Tibial nerve (tissue), 4 donors: ENCODE data around the gene NDUFS7. TPM values are rescaled to one million over a fixed set of nuclear protein-coding genes. Genes with fewer than 3 reads are reported as not detected.
A peak's percentile ranks its signal among the peaks of the same experiment; 100 is the strongest.

Experiments
- DNase-seq, 2 donors: peaks; one replicate each; pipeline ENCODE4 v3.0.0-alpha.2; 2019; ENCODE audit warnings: low spot score in 2 of 2
- H3K27ac ChIP-seq, 4 donors: fragments of 200-600 bp; sonication (generic) in 3 of 4; one replicate each; pipeline ENCODE4 v1.5.1; 2017 to 2019; ENCODE audit warnings: mild to moderate bottlenecking in 1 of 4
- H3K27me3 ChIP-seq, 2 donors: fragments of 200-600 bp; sonication (generic) in 1 of 2; one replicate each; pipeline versions ENCODE4 v1.5.1 to v1.6.0; 2017 to 2019
- H3K36me3 ChIP-seq, 3 donors: fragments of 200-600 bp; sonication (generic); one replicate each; pipeline ENCODE4 v1.5.1; 2018 to 2019
- H3K4me1 ChIP-seq, 4 donors: fragments of 200-600 bp; sonication (generic) in 3 of 4; one replicate each; pipeline ENCODE4 v1.5.1; 2017 to 2019
- H3K4me3 ChIP-seq, 4 donors: fragments of 200-600 bp; sonication (generic) in 3 of 4; one replicate each; pipeline ENCODE4 v1.5.1; 2017 to 2019; ENCODE audit warnings: mild to moderate bottlenecking in 1 of 4, moderate library complexity in 1 of 4
- H3K9me3 ChIP-seq, 4 donors: fragments of 200-600 bp; sonication (generic) in 3 of 4; one replicate each; pipeline ENCODE4 v1.5.1; 2017 to 2019
- CTCF ChIP-seq, 5 experiments: fragments of 200-600 bp in 3 of 5; fragments of 450-650 bp in 2 of 5; sonication (generic) in 3 of 5; IDR thresholded peaks; one replicate each; pipeline ENCODE4 v1.5.1; 2016 to 2019; ENCODE audit warnings: antibody characterized with exemption in 5 of 5, mild to moderate bottlenecking in 3 of 5, moderate library complexity in 2 of 5
- EP300 ChIP-seq, 2 donors: sonication (generic); formaldehyde crosslinking; IDR thresholded peaks; one replicate each; pipeline ENCODE4 v1.6.1; 2017; ENCODE audit warnings: antibody characterized with exemption in 2 of 2, mild to moderate bottlenecking in 1 of 2
- POLR2A ChIP-seq, 2 donors: fragments of 450-650 bp; IDR thresholded peaks; one replicate each; pipeline ENCODE4 v1.6.1; 2017; ENCODE audit warnings: antibody characterized with exemption in 2 of 2, mild to moderate bottlenecking in 2 of 2, moderate library complexity in 2 of 2
- WGBS, 2 donors: methylation state at CpG; one replicate each; pipeline ENCODE4 v1.1.5; 2018; 5-methylcytosine and 5-hydroxymethylcytosine counted together
- total RNA-seq, 4 donors: library from RNA; depleted of rRNA; stranded (reverse); fragments of >200 nt; gene quantifications; one replicate each; pipeline ENCODE4 v1.1.0, GENCODE V29; 2016

Gene NDUFS7
- total RNA-seq, 4 donors from 2014 or later = 146 to 162 (median 151) TPM

- DNase-seq = no peak
- Histone ChIP-seq H3K4me3 (no peak overlapping the region), H3K4me1 (peaks cover 0 to 82% (median 49%) of the 10 kb centered on the region in 4 donors), H3K36me3 (peaks cover 0 to 9% (median 0%) of the 10 kb centered on the region in 3 donors), H3K27ac (peak overlapping the region in 3 of 4 donors; percentile 59 to 99 (median 95)), H3K9me3 (no peaks in the 10 kb centered on the region), H3K27me3 (no peaks in the 10 kb centered on the region)
- TF ChIP-seq EP300 (IDR thresholded peaks at IDR 0.05) (no peak), POLR2A (IDR thresholded peaks at IDR 0.05) (no peak), CTCF (IDR thresholded peaks at IDR 0.05) (no peak)
- WGBS, 2 donors = 66 to 78% methylated on average over 5 to 9 of the region's 9 CpGs
Observed at GRCh38 chr19:1410789-1411188, 27.1 kb downstream of the NDUFS7 start.

- no peaks in the 10 kb centered on the region for H3K27me3 ChIP-seq
- no peaks in the 10 kb centered on the region for H3K9me3 ChIP-seq
- peaks cover 0 to 9% (median 0%) of the 10 kb centered on the region in 3 donors for H3K36me3 ChIP-seq
- H3K27ac ChIP-seq = peak overlapping the region in 3 of 4 donors; percentile 59 to 99 (median 95)
- peaks cover 0 to 84% (median 54%) of the 10 kb centered on the region in 4 donors for H3K4me1 ChIP-seq
- 44 to 47% methylated on average over 5 to 24 of the region's 29 CpGs for WGBS, 2 donors
- peak in 1 of 2 donors; percentile 33 for TF ChIP-seq EP300 (IDR thresholded peaks at IDR 0.05)
- no peak for TF ChIP-seq POLR2A (IDR thresholded peaks at IDR 0.05)
- H3K4me3 ChIP-seq = peak overlapping the region in 1 of 4 donors; percentile 7
- no peak for DNase-seq
Observed at GRCh38 chr19:1411255-1412191, 27.8 kb downstream of the NDUFS7 start.

- H3K36me3 ChIP-seq = peaks cover 0 to 9% (median 0%) of the 10 kb centered on the region in 3 donors
- 64 to 76% methylated on average over 21 of the region's 21 CpGs for WGBS, 2 donors
- H3K27me3 ChIP-seq = no peaks in the 10 kb centered on the region
- H3K9me3 ChIP-seq = no peaks in the 10 kb centered on the region
- H3K4me3 ChIP-seq = peak overlapping the region in 1 of 4 donors; percentile 7
- H3K4me1 ChIP-seq = peaks cover 0 to 88% (median 60%) of the 10 kb centered on the region in 4 donors
- no peak for DNase-seq
- TF ChIP-seq CTCF (IDR thresholded peaks at IDR 0.05) (no peak), EP300 (IDR thresholded peaks at IDR 0.05) (no peak), POLR2A (IDR thresholded peaks at IDR 0.05) (no peak)
- H3K27ac ChIP-seq = peak overlapping the region in 3 of 4 donors; percentile 50 to 99 (median 95)
Observed at GRCh38 chr19:1412323-1412923, 28.7 kb downstream of the NDUFS7 start.

GRCh38 chr19:1412995-1413800 is 29.5 kb downstream of the NDUFS7 start:
- 74 to 75% methylated on average over 32 to 36 of the region's 36 CpGs for WGBS, 2 donors
- TF ChIP-seq EP300 (IDR thresholded peaks at IDR 0.05) = no peak
- no peak for TF ChIP-seq POLR2A (IDR thresholded peaks at IDR 0.05)
- no peak for TF ChIP-seq CTCF (IDR thresholded peaks at IDR 0.05)
- Histone ChIP-seq H3K27ac (peak overlapping the region in 3 of 4 donors; percentile 50 to 99 (median 95)), H3K4me3 (no peak overlapping the region), H3K9me3 (no peaks in the 10 kb centered on the region), H3K4me1 (peaks cover 0 to 96% (median 67%) of the 10 kb centered on the region in 4 donors), H3K36me3 (peaks cover 0 to 13% (median 0%) of the 10 kb centered on the region in 3 donors), H3K27me3 (no peaks in the 10 kb centered on the region)
- DNase-seq = no peak
